ENCODE measurements around the gene PRDM15. TPM values are rescaled to one million over a fixed set of nuclear protein-coding genes. Genes with fewer than 3 reads are reported as not detected.

Gene PRDM15
- total and polyA plus RNA-seq, 8 donors: 6.2 to 10.0 (median 7.3) TPM

DNA sequence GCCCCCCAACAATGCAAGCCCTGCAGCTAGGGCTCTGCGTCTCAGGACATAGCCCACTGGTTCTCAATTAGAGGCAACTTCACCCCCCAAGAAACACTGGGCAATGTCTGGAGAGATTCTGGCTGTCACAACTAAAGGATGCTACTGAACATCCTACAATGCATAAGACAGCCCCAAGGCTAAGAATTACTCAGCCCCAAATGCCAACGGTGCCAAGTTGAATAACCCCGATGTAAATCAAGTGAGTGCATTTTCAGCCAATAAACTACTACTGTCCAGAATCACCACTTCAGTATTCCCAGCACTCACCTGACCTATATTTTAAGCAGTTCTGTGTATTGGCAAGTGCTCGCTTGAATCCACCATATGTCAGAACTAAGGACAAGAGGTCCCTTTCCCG is 119.2 kb downstream of the PRDM15 start:
- Histone ChIP-seq H3K36me3 (peaks cover 0 to 4% of the 10 kb centered on the region in 2 donors), H3K9me3 (no peaks in the 10 kb centered on the region), H3K4me3 (no peak overlapping the region), H3K27me3 (peaks cover 6 to 58% of the 10 kb centered on the region in 2 donors), H3K4me1 (peaks cover 10 to 48% of the 10 kb centered on the region in 2 donors), H3K27ac (no peak overlapping the region)
- no peak for ATAC-seq
- TF ChIP-seq, protein P1, sequence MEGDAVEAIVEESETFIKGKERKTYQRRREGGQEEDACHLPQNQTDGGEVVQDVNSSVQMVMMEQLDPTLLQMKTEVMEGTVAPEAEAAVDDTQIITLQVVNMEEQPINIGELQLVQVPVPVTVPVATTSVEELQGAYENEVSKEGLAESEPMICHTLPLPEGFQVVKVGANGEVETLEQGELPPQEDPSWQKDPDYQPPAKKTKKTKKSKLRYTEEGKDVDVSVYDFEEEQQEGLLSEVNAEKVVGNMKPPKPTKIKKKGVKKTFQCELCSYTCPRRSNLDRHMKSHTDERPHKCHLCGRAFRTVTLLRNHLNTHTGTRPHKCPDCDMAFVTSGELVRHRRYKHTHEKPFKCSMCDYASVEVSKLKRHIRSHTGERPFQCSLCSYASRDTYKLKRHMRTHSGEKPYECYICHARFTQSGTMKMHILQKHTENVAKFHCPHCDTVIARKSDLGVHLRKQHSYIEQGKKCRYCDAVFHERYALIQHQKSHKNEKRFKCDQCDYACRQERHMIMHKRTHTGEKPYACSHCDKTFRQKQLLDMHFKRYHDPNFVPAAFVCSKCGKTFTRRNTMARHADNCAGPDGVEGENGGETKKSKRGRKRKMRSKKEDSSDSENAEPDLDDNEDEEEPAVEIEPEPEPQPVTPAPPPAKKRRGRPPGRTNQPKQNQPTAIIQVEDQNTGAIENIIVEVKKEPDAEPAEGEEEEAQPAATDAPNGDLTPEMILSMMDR (IDR thresholded peaks at IDR 0.05): no peak
- no peak for DNase-seq
- intact Hi-C loops (cut with DNase I): no loop called here

DNA sequence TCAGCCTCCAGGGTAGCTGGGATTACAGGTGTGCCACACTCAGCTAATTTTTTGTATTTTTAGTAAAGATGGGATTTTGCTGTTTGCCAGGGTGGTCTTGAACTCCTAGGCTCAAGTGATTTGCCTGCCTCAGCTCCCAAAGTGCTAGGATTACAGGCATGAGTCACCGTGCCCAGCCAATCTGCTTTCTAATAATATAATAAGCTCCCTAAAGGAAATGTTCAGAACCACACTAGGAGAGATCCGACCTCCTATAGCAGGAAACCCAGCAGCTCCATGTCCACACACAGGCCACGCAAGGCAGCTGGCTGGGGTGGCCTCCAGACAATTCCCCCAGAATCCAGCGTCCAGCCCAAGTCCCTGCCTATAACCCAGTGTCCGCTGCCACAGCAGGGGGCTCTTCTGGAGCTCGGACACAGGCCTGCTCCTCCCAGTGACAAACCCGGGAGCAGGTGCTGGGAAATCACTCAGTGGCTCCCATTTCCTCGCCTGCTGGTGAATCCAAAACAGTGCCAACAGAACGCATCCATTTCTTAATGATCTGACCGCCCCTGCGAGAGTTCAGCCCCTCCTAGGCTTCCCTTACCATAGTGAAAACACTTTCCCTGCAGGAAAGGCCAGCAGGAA is 119.8 kb downstream of the PRDM15 start:
- H3K27me3 ChIP-seq: peaks cover 4 to 52% of the 10 kb centered on the region in 2 donors
- no peaks in the 10 kb centered on the region for H3K9me3 ChIP-seq
- peaks cover 0 to 4% of the 10 kb centered on the region in 2 donors for H3K36me3 ChIP-seq
- intact Hi-C loops (cut with DNase I): no loop called here
- DNase-seq (no peak), ATAC-seq (no peak)
- H3K4me1 ChIP-seq: peaks cover 10 to 48% of the 10 kb centered on the region in 2 donors
- no peak overlapping the region for H3K4me3 ChIP-seq
- TF ChIP-seq, protein P1 (IDR thresholded peaks at IDR 0.05): no peak
- H3K27ac ChIP-seq: no peak overlapping the region

DNA sequence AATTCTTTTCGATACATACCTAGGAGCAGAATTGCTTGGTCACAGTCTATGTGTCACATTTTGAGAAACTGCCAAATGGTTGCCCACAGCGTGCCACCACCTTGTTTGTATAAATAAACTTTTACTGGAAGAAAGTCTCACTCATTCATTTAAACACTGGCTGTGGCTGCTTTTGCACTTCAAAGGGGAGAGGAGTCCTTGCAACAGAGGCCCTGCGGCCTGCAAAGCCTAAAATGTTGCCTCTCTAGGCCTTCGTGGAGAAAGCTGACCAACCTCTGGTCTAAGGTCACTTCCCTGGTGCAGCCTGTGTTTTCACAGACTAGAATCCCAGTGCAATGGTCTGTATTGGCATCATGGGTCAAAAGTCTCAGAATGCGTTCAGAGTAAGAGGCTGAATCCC is 120.6 kb downstream of the PRDM15 start:
- peaks cover 0 to 4% of the 10 kb centered on the region in 2 donors for H3K36me3 ChIP-seq
- H3K4me1 ChIP-seq: peaks cover 10 to 43% of the 10 kb centered on the region in 2 donors
- H3K27ac ChIP-seq: no peak overlapping the region
- no peaks in the 10 kb centered on the region for H3K9me3 ChIP-seq
- H3K4me3 ChIP-seq: no peak overlapping the region
- no peak for DNase-seq
- no peak for ATAC-seq
- TF ChIP-seq, protein P1 (IDR thresholded peaks at IDR 0.05): no peak
- intact Hi-C loops (cut with DNase I): no loop called here
- peaks cover 4 to 44% of the 10 kb centered on the region in 2 donors for H3K27me3 ChIP-seq

DNA sequence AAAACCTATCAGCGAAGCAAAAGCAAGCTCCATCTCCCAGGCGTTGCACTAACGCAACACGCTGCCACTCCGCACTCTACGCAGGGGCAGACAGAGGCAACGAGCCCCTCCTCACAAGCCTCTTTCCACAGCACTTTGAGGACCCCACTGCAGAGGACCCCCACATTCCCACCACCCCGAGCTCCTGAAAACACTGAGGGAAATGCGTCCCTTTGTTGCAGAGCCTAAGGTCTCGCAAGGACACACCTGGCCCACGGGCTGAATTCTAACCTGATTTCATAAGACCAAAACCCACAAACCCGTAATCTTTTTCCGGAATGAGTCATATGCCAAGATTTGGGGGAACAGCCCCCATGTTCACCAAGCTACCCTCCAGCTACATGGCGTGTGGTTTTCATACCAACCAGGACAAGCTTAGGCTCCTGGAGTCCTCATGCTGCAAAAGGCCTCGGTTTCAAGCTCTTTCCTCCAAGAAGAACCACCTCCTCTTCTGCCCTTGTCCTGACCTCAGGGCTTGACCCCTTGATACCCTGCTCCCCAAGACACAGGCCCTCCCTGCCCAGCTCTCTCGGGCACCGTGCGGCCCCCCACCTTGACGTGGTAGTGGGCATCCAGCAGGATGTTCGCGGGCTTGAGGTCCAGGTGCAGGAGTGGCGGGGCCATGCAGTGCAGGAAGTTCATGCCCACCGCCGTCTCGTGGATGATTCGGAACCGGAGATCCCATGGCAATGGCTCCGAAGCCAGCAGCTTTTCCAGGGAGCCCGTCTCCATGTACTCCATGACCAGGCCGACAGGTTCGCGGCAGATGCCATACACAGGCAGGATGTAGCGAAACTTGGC is 123.0 kb downstream of the PRDM15 start:
- TF ChIP-seq, protein P1 (IDR thresholded peaks at IDR 0.05): no peak
- DNase-seq: peak in 1 of 4 donors; percentile 30
- Histone ChIP-seq H3K36me3 (peaks cover 0 to 4% of the 10 kb centered on the region in 2 donors), H3K27me3 (peaks cover 0 to 20% of the 10 kb centered on the region in 2 donors), H3K27ac (no peak overlapping the region), H3K9me3 (no peaks in the 10 kb centered on the region), H3K4me1 (peaks cover 8 to 27% of the 10 kb centered on the region in 2 donors), H3K4me3 (no peak overlapping the region)
- no peak for ATAC-seq
- intact Hi-C loops (cut with DNase I): no loop called here

DNA sequence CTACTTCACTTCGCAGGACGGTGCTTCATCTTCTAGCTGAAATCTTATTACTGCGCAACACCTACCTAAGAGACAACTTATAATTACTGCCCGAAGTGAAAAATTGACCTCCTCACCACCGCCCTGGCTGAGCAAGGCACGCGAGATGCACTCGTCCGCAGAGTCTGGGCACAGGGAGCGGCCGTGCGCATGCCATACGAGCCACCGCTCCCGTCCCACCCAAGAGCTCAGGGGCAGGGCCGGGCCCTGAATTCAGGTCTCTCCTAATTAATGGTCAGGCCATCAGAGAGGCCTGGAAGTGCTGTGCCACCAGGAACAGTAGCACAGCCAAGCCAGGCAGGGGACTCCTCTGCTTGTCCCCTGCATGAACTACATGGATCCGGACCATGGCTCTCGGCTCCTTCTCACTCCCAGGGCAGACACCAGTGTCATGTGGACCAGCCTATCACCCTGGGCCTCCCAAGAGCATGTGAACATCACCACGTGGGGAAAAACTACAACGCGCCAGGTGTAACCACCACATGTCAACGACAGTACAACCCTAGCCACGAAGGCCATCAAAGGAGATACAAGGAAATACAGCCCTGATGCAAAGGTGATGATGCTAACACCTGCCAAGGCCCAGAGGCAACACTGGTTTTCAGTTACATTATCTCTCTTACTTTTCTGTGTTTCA is 123.7 kb downstream of the PRDM15 start:
- Histone ChIP-seq H3K9me3 (no peaks in the 10 kb centered on the region), H3K4me3 (no peak overlapping the region), H3K36me3 (peaks cover 0 to 4% of the 10 kb centered on the region in 2 donors), H3K4me1 (peaks cover 8 to 19% of the 10 kb centered on the region in 2 donors), H3K27me3 (peaks cover 0 to 13% of the 10 kb centered on the region in 2 donors), H3K27ac (no peak overlapping the region)
- intact Hi-C loops (cut with DNase I): no loop called here
- TF ChIP-seq, protein P1 (IDR thresholded peaks at IDR 0.05): no peak
- no peak for DNase-seq
- ATAC-seq: no peak

Data from left lung (tissue), 10 donors.